HEK293 (cell line): ENCODE measurements around the gene HTR2B.

Source experiments
- ELK4 ChIP-seq: IDR thresholded peaks from 2 replicates; pipeline ENCODE4 v1.6.1; 2011; ENCODE audit warnings: mild to moderate bottlenecking, low read depth, low read length, borderline replicate concordance
- MZF1 ChIP-seq: fragments of 450-650 bp; formaldehyde crosslinking; IDR thresholded peaks from 2 replicates; pipeline ENCODE4 v1.5.1; 2017; ENCODE audit warnings: missing biosample characterization, missing genetic modification characterization, borderline replicate concordance
- SP2 ChIP-seq: fragments of 450-650 bp; formaldehyde crosslinking; IDR thresholded peaks from 2 replicates; pipeline ENCODE4 v1.5.1; 2016; ENCODE audit warnings: missing biosample characterization, missing genetic modification characterization
- ZBTB10 ChIP-seq: fragments of 450-650 bp; formaldehyde crosslinking; IDR thresholded peaks from 2 replicates; pipeline ENCODE4 v1.5.1; 2016; ENCODE audit warnings: missing biosample characterization, missing genetic modification characterization
- ZBTB21 ChIP-seq: fragments of 450-650 bp; formaldehyde crosslinking; IDR thresholded peaks from 2 replicates; pipeline ENCODE4 v1.5.1; 2017; ENCODE audit warnings: missing biosample characterization, missing genetic modification characterization
- ZBTB26 ChIP-seq: fragments of 450-650 bp; formaldehyde crosslinking; optimal IDR thresholded peaks from 2 replicates; pipeline ENCODE3; 2016; ENCODE audit warnings: missing biosample characterization, mild to moderate bottlenecking, missing genetic modification characterization
- ZBTB7A ChIP-seq: fragments of 450-650 bp; formaldehyde crosslinking; IDR thresholded peaks from 2 replicates; pipeline ENCODE4 v1.5.1; 2016; ENCODE audit warnings: low read depth, missing biosample characterization, missing genetic modification characterization
- ZFP69B ChIP-seq: fragments of 450-650 bp; formaldehyde crosslinking; IDR thresholded peaks from 2 replicates; pipeline ENCODE4 v1.5.1; 2016; ENCODE audit warnings: missing biosample characterization, missing genetic modification characterization
- ZNF211 ChIP-seq: fragments of 450-650 bp; formaldehyde crosslinking; IDR thresholded peaks from 2 replicates; pipeline ENCODE4 v1.5.1; 2016; ENCODE audit warnings: low read depth, missing biosample characterization, missing genetic modification characterization
- ZNF350 ChIP-seq: fragments of 450-650 bp; formaldehyde crosslinking; IDR thresholded peaks from 2 replicates; pipeline ENCODE4 v1.5.0; 2017; ENCODE audit warnings: missing biosample characterization, mild to moderate bottlenecking, missing genetic modification characterization
- ZNF521 ChIP-seq: fragments of 450-650 bp; formaldehyde crosslinking; IDR thresholded peaks from 2 replicates; pipeline ENCODE4 v1.5.1; 2017; ENCODE audit warnings: missing biosample characterization, mild to moderate bottlenecking, missing genetic modification characterization
- TF ChIP-seq, protein P1 (sequence below): fragments of 450-650 bp; formaldehyde crosslinking; IDR thresholded peaks from 2 replicates; pipeline ENCODE4 v1.5.1; 2016; ENCODE audit warnings: missing biosample characterization, missing genetic modification characterization
- TF ChIP-seq, protein P2 (sequence below): fragments of 450-650 bp; formaldehyde crosslinking; conservative IDR thresholded peaks from 2 replicates; pipeline ENCODE4 v1.5.1; 2016; ENCODE audit warnings: low read depth, missing biosample characterization, missing genetic modification characterization

DNA sequence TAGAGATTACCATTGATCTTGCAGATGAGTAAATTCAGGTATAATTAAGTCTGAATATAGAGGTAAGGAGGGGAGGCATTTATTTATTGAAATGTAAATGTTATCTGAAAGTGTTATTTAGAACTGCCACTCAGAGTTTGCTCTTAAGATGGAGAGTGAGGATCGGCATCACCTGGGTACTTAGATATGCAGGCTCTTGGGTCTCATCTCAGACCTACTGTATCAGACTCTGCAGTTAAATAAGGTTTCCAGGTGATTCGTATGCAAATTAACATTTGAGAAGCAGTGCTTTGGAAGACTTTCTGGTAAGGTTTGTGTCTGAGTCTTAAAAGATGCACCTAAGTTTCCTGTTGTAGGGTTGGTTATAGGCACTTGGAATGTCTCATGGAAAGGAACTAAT is 9.2 kb downstream of the HTR2B start:
- TF ChIP-seq, protein P1, sequence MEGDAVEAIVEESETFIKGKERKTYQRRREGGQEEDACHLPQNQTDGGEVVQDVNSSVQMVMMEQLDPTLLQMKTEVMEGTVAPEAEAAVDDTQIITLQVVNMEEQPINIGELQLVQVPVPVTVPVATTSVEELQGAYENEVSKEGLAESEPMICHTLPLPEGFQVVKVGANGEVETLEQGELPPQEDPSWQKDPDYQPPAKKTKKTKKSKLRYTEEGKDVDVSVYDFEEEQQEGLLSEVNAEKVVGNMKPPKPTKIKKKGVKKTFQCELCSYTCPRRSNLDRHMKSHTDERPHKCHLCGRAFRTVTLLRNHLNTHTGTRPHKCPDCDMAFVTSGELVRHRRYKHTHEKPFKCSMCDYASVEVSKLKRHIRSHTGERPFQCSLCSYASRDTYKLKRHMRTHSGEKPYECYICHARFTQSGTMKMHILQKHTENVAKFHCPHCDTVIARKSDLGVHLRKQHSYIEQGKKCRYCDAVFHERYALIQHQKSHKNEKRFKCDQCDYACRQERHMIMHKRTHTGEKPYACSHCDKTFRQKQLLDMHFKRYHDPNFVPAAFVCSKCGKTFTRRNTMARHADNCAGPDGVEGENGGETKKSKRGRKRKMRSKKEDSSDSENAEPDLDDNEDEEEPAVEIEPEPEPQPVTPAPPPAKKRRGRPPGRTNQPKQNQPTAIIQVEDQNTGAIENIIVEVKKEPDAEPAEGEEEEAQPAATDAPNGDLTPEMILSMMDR: no peak
- TF ChIP-seq ELK4: no peak
- TF ChIP-seq ZNF521: no peak
- TF ChIP-seq ZBTB26: no peak
- no peak for TF ChIP-seq ZFP69B
- TF ChIP-seq ZBTB21 (tag by site-specific recombination): no peak
- TF ChIP-seq MZF1 (tag by site-specific recombination): no peak
- TF ChIP-seq, protein P2, sequence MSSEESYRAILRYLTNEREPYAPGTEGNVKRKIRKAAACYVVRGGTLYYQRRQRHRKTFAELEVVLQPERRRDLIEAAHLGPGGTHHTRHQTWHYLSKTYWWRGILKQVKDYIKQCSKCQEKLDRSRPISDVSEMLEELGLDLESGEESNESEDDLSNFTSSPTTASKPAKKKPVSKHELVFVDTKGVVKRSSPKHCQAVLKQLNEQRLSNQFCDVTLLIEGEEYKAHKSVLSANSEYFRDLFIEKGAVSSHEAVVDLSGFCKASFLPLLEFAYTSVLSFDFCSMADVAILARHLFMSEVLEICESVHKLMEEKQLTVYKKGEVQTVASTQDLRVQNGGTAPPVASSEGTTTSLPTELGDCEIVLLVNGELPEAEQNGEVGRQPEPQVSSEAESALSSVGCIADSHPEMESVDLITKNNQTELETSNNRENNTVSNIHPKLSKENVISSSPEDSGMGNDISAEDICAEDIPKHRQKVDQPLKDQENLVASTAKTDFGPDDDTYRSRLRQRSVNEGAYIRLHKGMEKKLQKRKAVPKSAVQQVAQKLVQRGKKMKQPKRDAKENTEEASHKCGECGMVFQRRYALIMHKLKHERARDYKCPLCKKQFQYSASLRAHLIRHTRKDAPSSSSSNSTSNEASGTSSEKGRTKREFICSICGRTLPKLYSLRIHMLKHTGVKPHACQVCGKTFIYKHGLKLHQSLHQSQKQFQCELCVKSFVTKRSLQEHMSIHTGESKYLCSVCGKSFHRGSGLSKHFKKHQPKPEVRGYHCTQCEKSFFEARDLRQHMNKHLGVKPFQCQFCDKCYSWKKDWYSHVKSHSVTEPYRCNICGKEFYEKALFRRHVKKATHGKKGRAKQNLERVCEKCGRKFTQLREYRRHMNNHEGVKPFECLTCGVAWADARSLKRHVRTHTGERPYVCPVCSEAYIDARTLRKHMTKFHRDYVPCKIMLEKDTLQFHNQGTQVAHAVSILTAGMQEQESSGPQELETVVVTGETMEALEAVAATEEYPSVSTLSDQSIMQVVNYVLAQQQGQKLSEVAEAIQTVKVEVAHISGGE: no peak
- no peak for TF ChIP-seq ZBTB7A
- no peak for TF ChIP-seq ZNF211 (tag by site-specific recombination)
- no peak for TF ChIP-seq ZBTB10
- TF ChIP-seq ZNF350 (tag by site-specific recombination): no peak
- no peak for TF ChIP-seq SP2 (tag by site-specific recombination)
